ENCODE results near the gene RFC5.

Gene RFC5

DNA sequence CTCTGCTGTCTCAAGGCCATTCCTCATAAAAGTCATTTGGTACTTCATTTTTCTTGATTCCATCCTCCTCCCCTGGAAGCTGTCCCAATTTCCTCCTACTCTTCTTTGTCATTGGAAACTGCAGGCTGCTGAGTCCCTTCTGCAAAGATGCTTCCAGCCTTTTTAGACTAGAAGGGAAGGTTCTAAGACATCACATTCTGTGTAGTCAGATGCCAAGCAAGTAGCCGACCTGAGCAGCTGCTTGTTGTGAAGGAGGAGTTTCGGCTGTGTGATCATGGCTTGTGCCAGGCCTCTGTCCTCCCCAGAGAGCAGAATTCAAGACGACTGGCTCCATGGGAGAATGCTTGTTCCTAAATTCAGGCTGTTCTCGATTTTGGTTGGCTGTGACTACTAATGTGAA lies 8.7 kb downstream of the RFC5 start:
- H3K4me3 ChIP-seq (ENCODE audit: low read depth, low read length) = no peak overlapping the region
- DNase-seq (ENCODE audit: low read depth) = no peak
- TF ChIP-seq, protein P1, sequence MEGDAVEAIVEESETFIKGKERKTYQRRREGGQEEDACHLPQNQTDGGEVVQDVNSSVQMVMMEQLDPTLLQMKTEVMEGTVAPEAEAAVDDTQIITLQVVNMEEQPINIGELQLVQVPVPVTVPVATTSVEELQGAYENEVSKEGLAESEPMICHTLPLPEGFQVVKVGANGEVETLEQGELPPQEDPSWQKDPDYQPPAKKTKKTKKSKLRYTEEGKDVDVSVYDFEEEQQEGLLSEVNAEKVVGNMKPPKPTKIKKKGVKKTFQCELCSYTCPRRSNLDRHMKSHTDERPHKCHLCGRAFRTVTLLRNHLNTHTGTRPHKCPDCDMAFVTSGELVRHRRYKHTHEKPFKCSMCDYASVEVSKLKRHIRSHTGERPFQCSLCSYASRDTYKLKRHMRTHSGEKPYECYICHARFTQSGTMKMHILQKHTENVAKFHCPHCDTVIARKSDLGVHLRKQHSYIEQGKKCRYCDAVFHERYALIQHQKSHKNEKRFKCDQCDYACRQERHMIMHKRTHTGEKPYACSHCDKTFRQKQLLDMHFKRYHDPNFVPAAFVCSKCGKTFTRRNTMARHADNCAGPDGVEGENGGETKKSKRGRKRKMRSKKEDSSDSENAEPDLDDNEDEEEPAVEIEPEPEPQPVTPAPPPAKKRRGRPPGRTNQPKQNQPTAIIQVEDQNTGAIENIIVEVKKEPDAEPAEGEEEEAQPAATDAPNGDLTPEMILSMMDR (IDR thresholded peaks at IDR 0.05; ENCODE audit: low read depth, low read length, missing control alignments) = no peak

DNA sequence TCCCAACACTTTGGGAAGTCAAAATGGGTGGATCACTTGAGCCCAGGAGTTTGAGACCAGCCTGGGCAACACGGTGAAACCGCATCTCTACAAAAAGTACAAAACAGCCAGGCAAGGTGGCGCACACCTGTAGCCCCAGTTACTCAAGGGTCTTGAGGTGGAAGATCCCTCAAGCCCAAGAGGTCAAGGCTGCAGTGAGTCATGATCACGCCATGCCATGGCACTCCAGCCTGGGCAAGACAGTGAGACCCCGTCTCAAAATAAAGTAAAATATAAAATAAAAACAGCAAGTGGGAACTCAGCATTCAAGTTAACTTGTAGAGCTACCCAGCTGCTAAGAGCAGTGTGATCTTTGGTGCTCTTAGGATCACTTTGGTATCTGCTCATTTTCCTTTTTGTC lies 12.7 kb downstream of the RFC5 start:
- TF ChIP-seq, protein P1 (IDR thresholded peaks at IDR 0.05; ENCODE audit: low read depth, low read length, missing control alignments) = no peak
- DNase-seq (ENCODE audit: low read depth) = no peak
- no peak overlapping the region for H3K4me3 ChIP-seq (ENCODE audit: low read depth, low read length)

DNA sequence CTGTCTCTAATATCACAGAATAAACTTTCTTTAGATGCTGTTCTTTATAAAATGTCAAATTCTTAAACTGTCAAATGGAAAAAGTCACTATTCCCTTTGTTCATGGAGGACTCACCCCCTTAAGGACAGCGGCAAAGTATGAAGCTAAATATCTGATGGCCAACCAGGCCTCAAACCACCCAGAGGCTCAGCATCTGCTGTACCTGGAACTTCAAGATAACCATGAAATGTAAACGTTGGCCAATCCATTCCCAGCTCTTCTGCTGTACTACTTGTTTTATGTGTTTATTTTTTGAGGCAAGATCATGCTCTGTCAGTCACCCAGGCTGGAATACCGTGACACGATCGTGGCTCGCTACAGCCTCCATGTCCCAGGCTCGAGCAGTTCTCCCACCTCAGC lies 15.7 kb downstream of the RFC5 start:
- no peak for DNase-seq (ENCODE audit: low read depth)
- TF ChIP-seq, protein P1 (IDR thresholded peaks at IDR 0.05; ENCODE audit: low read depth, low read length, missing control alignments) = no peak
- H3K4me3 ChIP-seq (ENCODE audit: low read depth, low read length) = no peak overlapping the region

DNA sequence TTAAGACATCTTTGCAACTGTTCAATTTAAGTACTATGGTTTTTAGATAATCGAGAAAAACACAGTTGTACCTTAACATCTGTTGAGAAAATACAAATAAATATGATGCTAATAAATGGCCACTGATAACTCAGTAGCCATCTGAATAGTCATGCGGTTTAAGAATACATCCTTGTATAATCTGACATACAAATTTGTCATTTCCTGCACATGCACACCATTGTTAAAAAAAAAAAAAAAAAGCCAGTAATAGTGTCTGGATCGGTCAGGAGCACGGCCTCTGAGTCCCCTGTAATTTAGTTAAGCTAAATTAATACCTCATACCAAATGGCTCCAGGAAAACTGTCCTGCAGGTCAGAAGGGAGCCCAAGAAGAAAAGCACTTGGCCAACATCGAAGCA lies 16.8 kb downstream of the RFC5 start:
- DNase-seq (ENCODE audit: low read depth) = no peak
- no peak overlapping the region for H3K4me3 ChIP-seq (ENCODE audit: low read depth, low read length)
- TF ChIP-seq, protein P1 (IDR thresholded peaks at IDR 0.05; ENCODE audit: low read depth, low read length, missing control alignments) = no peak

DNA sequence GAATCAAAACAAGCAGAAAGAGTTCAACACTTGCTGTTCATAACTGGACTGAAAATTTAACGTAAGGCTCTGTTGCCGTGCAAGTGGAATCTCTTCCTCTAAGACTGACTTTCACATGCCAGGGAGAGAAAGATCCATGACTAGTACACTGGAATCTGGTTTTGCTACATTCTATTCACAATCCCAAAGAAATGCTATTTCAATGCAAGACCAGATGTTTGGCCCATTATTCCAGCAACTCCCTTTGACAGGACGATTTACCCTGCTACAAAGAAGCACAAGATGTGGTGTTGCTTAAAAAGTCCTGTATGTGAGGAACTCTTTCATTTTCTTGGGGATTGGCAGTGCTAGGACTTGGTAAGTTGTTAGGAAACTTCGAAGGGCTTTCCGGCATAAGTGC lies 17.4 kb downstream of the RFC5 start:
- TF ChIP-seq, protein P1 (IDR thresholded peaks at IDR 0.05; ENCODE audit: low read depth, low read length, missing control alignments) = no peak
- no peak overlapping the region for H3K4me3 ChIP-seq (ENCODE audit: low read depth, low read length)
- DNase-seq (ENCODE audit: low read depth) = no peak

DNA sequence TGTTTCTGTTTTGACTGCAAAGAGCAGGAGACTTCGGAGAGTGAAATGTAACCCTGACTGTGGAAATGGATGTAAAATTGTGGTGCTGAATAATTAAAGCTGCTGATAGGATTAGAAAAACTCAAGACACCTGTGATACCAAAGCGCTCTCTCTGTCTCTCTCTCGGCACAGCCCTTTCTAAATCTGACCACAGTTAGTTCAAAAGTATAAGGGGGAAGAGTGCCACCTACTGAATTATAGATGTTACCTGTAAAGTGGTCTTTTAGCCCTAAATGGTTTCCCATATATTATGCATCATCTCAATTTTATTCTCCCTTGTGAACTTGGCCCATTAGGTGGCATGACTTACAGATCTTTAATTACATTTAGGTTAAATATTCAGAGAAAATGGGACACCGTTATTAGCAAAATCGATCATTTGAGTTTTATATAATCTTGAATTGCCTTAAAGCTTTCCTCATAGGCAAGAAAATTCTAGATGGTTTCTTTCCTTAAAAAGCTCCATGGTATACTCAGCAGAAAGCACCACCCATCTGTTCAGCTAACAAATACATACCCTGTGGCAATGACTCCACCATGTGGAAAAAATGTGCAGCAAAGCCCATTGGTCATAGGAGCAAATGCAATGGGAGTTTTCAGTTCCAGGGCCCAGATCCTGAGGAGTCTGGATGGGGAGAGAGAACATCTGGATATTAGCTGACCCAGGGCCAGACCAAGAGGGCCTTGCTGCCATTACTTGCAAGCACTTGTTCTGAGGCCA lies 18.1 kb downstream of the RFC5 start:
- H3K4me3 ChIP-seq (ENCODE audit: low read depth, low read length) = no peak overlapping the region
- DNase-seq (ENCODE audit: low read depth) = no peak
- TF ChIP-seq, protein P1 (IDR thresholded peaks at IDR 0.05; ENCODE audit: low read depth, low read length, missing control alignments) = no peak

Data from GM12864 (cell line).